Measurements from ENCODE around the gene PLEKHG2. TPM values are rescaled to one million over a fixed set of nuclear protein-coding genes. Genes with fewer than 3 reads are reported as not detected.

The PLEKHG2 gene
- total and polyA plus RNA-seq, 9 of the 15 experiments (the other 6 are each of a cell fraction or from before 2014, with no cell fraction given) = 0.98 to 45.7 (median 9.8) TPM

DNA sequence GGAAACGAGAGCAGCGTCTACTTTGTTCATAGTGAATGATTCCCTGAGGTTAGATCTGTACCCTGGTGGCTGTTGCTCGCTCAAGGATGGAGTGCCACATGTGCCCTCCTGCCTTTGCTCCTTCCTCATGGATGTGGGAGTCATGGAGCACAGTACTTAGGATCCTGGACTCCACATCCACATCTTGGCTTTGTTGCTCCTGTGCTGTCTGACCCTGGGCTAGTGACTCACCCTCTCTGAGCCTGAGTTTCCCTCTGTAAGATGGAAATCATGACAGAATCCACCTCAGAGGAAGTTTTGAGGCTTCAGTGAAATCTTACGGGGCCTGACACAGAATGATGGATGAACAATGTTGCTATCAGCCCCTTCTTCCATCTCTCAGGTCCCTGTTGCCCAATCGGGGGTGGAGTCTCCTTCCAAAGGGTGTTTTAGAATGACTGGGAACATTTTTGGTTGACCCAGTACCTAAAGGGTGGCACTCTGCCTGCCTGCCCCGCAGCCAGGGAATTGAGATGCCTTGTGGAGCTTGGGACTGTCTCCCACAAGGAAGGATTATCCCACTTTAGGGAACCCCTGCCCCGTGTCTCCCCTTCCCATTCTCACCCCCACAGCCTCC is 58.4 kb downstream of the PLEKHG2 start:
- FAIRE-seq = no peak
- TF ChIP-seq, protein P1, sequence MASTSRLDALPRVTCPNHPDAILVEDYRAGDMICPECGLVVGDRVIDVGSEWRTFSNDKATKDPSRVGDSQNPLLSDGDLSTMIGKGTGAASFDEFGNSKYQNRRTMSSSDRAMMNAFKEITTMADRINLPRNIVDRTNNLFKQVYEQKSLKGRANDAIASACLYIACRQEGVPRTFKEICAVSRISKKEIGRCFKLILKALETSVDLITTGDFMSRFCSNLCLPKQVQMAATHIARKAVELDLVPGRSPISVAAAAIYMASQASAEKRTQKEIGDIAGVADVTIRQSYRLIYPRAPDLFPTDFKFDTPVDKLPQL (IDR thresholded peaks at IDR 0.05; ENCODE audit: extremely low read depth, insufficient read length) = no peak
- TF ChIP-seq FOXK2 (conservative IDR thresholded peaks at IDR 0.05 in 1 of 2, IDR thresholded peaks at IDR 0.05 in 1 of 2; ENCODE audit: low read depth in 2 of 2) = no peak
- TF ChIP-seq, protein P2, sequence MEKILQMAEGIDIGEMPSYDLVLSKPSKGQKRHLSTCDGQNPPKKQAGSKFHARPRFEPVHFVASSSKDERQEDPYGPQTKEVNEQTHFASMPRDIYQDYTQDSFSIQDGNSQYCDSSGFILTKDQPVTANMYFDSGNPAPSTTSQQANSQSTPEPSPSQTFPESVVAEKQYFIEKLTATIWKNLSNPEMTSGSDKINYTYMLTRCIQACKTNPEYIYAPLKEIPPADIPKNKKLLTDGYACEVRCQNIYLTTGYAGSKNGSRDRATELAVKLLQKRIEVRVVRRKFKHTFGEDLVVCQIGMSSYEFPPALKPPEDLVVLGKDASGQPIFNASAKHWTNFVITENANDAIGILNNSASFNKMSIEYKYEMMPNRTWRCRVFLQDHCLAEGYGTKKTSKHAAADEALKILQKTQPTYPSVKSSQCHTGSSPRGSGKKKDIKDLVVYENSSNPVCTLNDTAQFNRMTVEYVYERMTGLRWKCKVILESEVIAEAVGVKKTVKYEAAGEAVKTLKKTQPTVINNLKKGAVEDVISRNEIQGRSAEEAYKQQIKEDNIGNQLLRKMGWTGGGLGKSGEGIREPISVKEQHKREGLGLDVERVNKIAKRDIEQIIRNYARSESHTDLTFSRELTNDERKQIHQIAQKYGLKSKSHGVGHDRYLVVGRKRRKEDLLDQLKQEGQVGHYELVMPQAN (IDR thresholded peaks at IDR 0.05; ENCODE audit: borderline replicate concordance) = no peak
- no peak for TF ChIP-seq MTA2 (IDR thresholded peaks at IDR 0.05; ENCODE audit: low read depth)
- no peak for TF ChIP-seq ZNF77 (CRISPR knock-in tag; IDR thresholded peaks at IDR 0.05)
- TF ChIP-seq, protein P3, sequence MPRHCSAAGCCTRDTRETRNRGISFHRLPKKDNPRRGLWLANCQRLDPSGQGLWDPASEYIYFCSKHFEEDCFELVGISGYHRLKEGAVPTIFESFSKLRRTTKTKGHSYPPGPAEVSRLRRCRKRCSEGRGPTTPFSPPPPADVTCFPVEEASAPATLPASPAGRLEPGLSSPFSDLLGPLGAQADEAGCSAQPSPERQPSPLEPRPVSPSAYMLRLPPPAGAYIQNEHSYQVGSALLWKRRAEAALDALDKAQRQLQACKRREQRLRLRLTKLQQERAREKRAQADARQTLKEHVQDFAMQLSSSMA (CRISPR knock-in tag; IDR thresholded peaks at IDR 0.05) = no peak
- no peak for TF ChIP-seq SMAD4 (CRISPR knock-in tag; conservative IDR thresholded peaks at IDR 0.05)
- no peak for TF ChIP-seq HDAC3 (IDR thresholded peaks at IDR 0.05; ENCODE audit: borderline replicate concordance, partially characterized antibody)
- no peak for TF ChIP-seq CBFB (CRISPR knock-in tag; IDR thresholded peaks at IDR 0.05)
- no peak for TF ChIP-seq ZNF347 (CRISPR knock-in tag; IDR thresholded peaks at IDR 0.05; ENCODE audit: low read depth)
- peak; percentile 12 for TF ChIP-seq ZFP36 (IDR thresholded peaks at IDR 0.05; ENCODE audit: low read depth, low read length, partially characterized antibody)
- no peak for TF ChIP-seq PRPF4 (IDR thresholded peaks at IDR 0.05; ENCODE audit: insufficient read depth, low read depth, low read length, poor library complexity, severe bottlenecking)
- peak; percentile 61; the same call in 1 of the 2 replicates for TF ChIP-seq CEBPB (tag; IDR thresholded peaks at IDR 0.05)

More for the DNA sequence above, 58.4 kb downstream of the PLEKHG2 start:
- 73% methylated on average over 6 of the region's 7 CpGs for WGBS (ENCODE audit: insufficient coverage, low coverage, missing lambda C conversion rate)
- ChIA-PET POLR2A (no interaction called here), CTCF (ENCODE audit: low intra/inter-chr PET ratio) (no interaction called here)
- H3K4me2 ChIP-seq (ENCODE audit: insufficient read depth, low read length) = no peak overlapping the region
- H3K27me3 ChIP-seq (ENCODE audit: control insufficient read depth in 2 of 2, insufficient read depth in 2 of 2, low read length in 2 of 2) = no peaks in the 10 kb centered on the region
- H3K9me1 ChIP-seq (ENCODE audit: control insufficient read depth, insufficient read depth, low read length) = no peaks in the 10 kb centered on the region
- DNase-seq (ENCODE audit: extremely low read depth in 1 of 4, low spot score in 3 of 4) (no peak), ATAC-seq (no peak)
- no peaks in the 10 kb centered on the region for H3K9me3 ChIP-seq (replicated peaks; ENCODE audit: control insufficient read depth, insufficient read depth, low read depth, low read length)
- in situ Hi-C loops (cut with MboI) = no loop called here
- no TSS peak for BruUV-seq (replicated peaks)
- intact Hi-C loops (cut with micrococcal nuclease) = no loop called here
- H3K36me3 ChIP-seq (ENCODE audit: control insufficient read depth, insufficient read depth, low read length) = peaks cover 97% of the 10 kb centered on the region
- H3K4me1 ChIP-seq (replicated peaks in 1 of 2; ENCODE audit: control insufficient read depth in 2 of 2, insufficient read depth in 2 of 2, low read length in 2 of 2) = peaks cover 0 to 16% of the 10 kb centered on the region in 2 experiments; a peak in 1 of 5 replicates
- no peak overlapping the region for H3K4me3 ChIP-seq
- no peak overlapping the region for H3K9ac ChIP-seq (ENCODE audit: insufficient read depth in 1 of 2, low read depth in 2 of 2, low read length in 2 of 2)
- no peaks in the 10 kb centered on the region; the same call in 1 of the 2 replicates for H4K20me1 ChIP-seq (replicated peaks; ENCODE audit: control insufficient read depth, insufficient read depth, low read length)
- H2AFZ ChIP-seq (ENCODE audit: low read depth, low read length) = no peak overlapping the region
- H3K27ac ChIP-seq (ENCODE audit: extremely low read depth, low read depth, low read length) = no peak overlapping the region
- H3K79me2 ChIP-seq (ENCODE audit: control insufficient read depth, insufficient read depth, low read length) = no peaks in the 10 kb centered on the region
